Measurements from ENCODE around the gene SEC61G. TPM values are rescaled to one million over a fixed set of nuclear protein-coding genes. Genes with fewer than 3 reads are reported as not detected.

Gene SEC61G
- 176 and 177 TPM in 2 replicates for total RNA-seq (2021)
- long read RNA-seq, transcript SEC61G-201 (4 exons, 462 nt), result major isoform, 45 of 57 reads
- long read RNA-seq, transcript SEC61G-202 (4 exons, 459 nt), result minor isoform, 8 of 57 reads
- long read RNA-seq, partial matches to known transcripts, result 1 of 57 reads
- long read RNA-seq, other reads (novel, unspliced or antisense), result 2 of 57 reads

GRCh38 chr7:54758702-54759592 is at the start of gene SEC61G:
Gene SEC61G, minus strand, starts transcription at chr7:54759211. Its CDS starts 1,623 bp downstream, at chr7:54757588.
- Histone ChIP-seq H3K4me1 (ENCODE audit: insufficient read depth, low read length) (peaks cover 4% of the 10 kb centered on the region; the same call in 1 of the 2 replicates), H3K27ac (ENCODE audit: insufficient read length, low read depth, low read length) (no peak within 1 kb of the TSS), H3K79me1 (ENCODE audit: insufficient read depth, low read depth, low read length, poor library complexity, severe bottlenecking) (peaks cover 6% of the 10 kb centered on the region), H3K23me2 (ENCODE audit: insufficient read length, low read depth, low read length, poor library complexity, severe bottlenecking) (peaks cover 4% of the 10 kb centered on the region), H3K23ac (ENCODE audit: insufficient read length, low read depth, low read length) (no peak within 1 kb of the TSS), H2BK15ac (ENCODE audit: low read depth, low read length) (no peak within 1 kb of the TSS), H3K27me3 (ENCODE audit: insufficient read depth, low read length) (no peaks in the 10 kb centered on the region), H2BK5ac (ENCODE audit: insufficient read length, low read length) (no peak within 1 kb of the TSS), H2AK5ac (ENCODE audit: insufficient read length, low read length) (no peak within 1 kb of the TSS), H3K4me2 (ENCODE audit: insufficient read depth, insufficient read length, low read length) (peak within 1 kb of the TSS; percentile 95), H2BK12ac (ENCODE audit: insufficient read length, low read depth, low read length) (no peak within 1 kb of the TSS), H3K56ac (ENCODE audit: insufficient read length, low read depth, low read length) (no peak within 1 kb of the TSS), H4K20me1 (ENCODE audit: control insufficient read depth, insufficient read depth, insufficient read length) (no peaks in the 10 kb centered on the region), H4K5ac (ENCODE audit: insufficient read length, low read depth, low read length) (no peak within 1 kb of the TSS), H3K79me2 (ENCODE audit: insufficient read depth, low read length) (peaks cover 22% of the 10 kb centered on the region; the same call in 1 of the 2 replicates), H3K4ac (ENCODE audit: low read depth, low read length) (no peak within 1 kb of the TSS), H3K9me3 (ENCODE audit: control insufficient read depth, low read depth, low read length) (no peaks in the 10 kb centered on the region), H2AFZ (ENCODE audit: low read length) (no peak within 1 kb of the TSS), H3K9ac (ENCODE audit: extremely low read depth, insufficient read length, low read length) (peak within 1 kb of the TSS; percentile 89), H3K14ac (ENCODE audit: insufficient read depth, low read length) (peak within 1 kb of the TSS; percentile 36), H3K18ac (ENCODE audit: insufficient read length, low read depth, low read length) (no peak within 1 kb of the TSS), H2BK20ac (ENCODE audit: low read depth, low read length, poor library complexity, severe bottlenecking) (no peak within 1 kb of the TSS), H3T11ph (ENCODE audit: low read length) (no peak within 1 kb of the TSS), H2BK120ac (ENCODE audit: low read depth, low read length, poor library complexity, severe bottlenecking) (no peak within 1 kb of the TSS), H4K8ac (replicated peaks; ENCODE audit: insufficient read length, low read depth, low read length) (no peak within 1 kb of the TSS), H4K91ac (ENCODE audit: insufficient read length, low read depth, low read length) (no peak within 1 kb of the TSS)
- no CpG with 5 or more reads among the region's 72 CpGs for WGBS (ENCODE audit: extremely low coverage, insufficient read length, low lambda C conversion rate)
- Mint-ChIP-seq H3K4me3 (peak within 1 kb of the TSS; percentile 92 to 100), H3K9me3 (no peaks in the 10 kb centered on the region), H3K27me3 (ENCODE audit: low read depth) (no peaks in the 10 kb centered on the region), H3K36me3 (ENCODE audit: insufficient read depth in 1 of 3, low read depth in 3 of 3) (peaks cover 5 to 22% (median 19%) of the 10 kb centered on the region in 3 experiments; a peak in 6 of 7 replicates), H3K27ac (peak within 1 kb of the TSS; percentile 94 to 97 (median 97)), H3K4me1 (peaks cover 14 to 16% of the 10 kb centered on the region in 2 experiments)
- peak; percentile 96 for DNase-seq
- no peak for TF ChIP-seq CTCF (conservative IDR thresholded peaks at IDR 0.05)
